Measurements from ENCODE around the gene RPL14. TPM values are rescaled to one million over a fixed set of nuclear protein-coding genes. Genes with fewer than 3 reads are reported as not detected.
A peak's percentile ranks its signal among the peaks of the same experiment; 100 is the strongest.

The RPL14 gene
- total and polyA plus RNA-seq, 2 of the 13 experiments (the other 11 are each of a cell fraction or from before 2014, with no cell fraction given): 502 to 1,291 TPM

DNA sequence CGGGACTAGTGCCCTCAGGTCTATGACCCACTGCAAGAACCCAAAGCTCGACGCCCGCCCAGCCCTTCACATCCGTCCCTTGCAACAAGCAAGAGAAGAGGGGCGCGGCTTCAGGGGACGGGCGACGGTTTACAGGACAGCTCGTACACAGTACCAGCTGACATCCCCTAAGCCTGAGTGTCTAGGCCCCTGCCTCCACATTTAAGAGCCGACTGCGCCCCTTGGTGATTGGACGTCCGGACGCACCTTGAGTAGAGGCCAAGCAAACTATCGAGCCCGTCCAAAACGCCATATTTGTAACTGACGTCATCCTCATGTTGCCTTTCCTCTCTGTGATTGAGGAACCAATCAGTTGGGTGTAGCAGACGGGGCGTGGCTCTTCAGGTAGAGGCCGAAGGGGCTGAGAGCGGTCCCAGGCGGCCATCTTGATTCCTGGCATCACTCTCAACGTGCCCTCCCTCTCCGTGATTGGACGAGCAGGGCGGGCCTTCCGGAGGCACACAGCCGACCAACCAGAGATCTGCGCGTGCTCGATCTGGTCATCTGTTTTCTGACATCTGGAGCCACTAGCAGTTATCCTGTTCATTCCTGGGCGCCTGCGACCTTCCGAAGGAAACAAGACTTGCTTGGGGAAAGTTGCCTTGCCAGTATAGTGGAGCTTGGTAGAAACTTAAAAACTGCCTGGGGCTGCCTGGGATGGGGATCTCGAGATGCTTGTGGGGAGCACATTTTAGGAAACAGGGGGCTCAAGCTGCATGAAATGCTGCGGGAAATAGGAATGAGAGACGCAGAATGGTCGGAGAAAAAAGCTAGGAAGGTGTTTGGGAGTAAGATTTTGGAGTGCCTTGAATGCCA is 4.0 kb upstream of the RPL14 start (continued):
- TF ChIP-seq EP300 (IDR thresholded peaks at IDR 0.05; ENCODE audit: low read depth in 2 of 2, low read length in 2 of 2) (peak in 1 of 2 experiments; percentile 68; a peak in 2 of 4 replicates), EP300 (CRISPR knock-in tag; IDR thresholded peaks at IDR 0.05; ENCODE audit: borderline replicate concordance) (no peak), RAD51 (IDR thresholded peaks at IDR 0.05; ENCODE audit: borderline replicate concordance) (no peak), ZNF563 (CRISPR knock-in tag; IDR thresholded peaks at IDR 0.05) (no peak), ELF1 (CRISPR knock-in tag; IDR thresholded peaks at IDR 0.05) (peak; percentile 44; the same call in 1 of the 2 replicates), ZNF878 (CRISPR knock-in tag; IDR thresholded peaks at IDR 0.05) (0 out of 2 replicates have a peak, but pooled peaks have one; percentile 12), ZNF614 (CRISPR knock-in tag; IDR thresholded peaks at IDR 0.05; ENCODE audit: borderline replicate concordance) (peak; percentile 63; the same call in 1 of the 2 replicates), NFYB (CRISPR knock-in tag; IDR thresholded peaks at IDR 0.05) (peak; percentile 91), NR2F2 (IDR thresholded peaks at IDR 0.05; ENCODE audit: borderline replicate concordance, low read depth) (no peak), SOX6 (IDR thresholded peaks at IDR 0.05) (no peak), SOX6 (CRISPR knock-in tag; IDR thresholded peaks at IDR 0.05) (peak; percentile 55; the same call in 1 of the 2 replicates), ZBTB38 (CRISPR knock-in tag; IDR thresholded peaks at IDR 0.05) (no peak), MYC (CRISPR knock-in tag; IDR thresholded peaks at IDR 0.05; ENCODE audit: borderline replicate concordance) (peak; percentile 70; the same call in 1 of the 2 replicates), CC2D1A (CRISPR knock-in tag; IDR thresholded peaks at IDR 0.05) (0 out of 2 replicates have a peak, but pooled peaks have one; percentile 40), BORCS8-MEF2B (CRISPR knock-in tag; IDR thresholded peaks at IDR 0.05) (peak; percentile 55), NFYC (CRISPR knock-in tag; IDR thresholded peaks at IDR 0.05) (peak; percentile 94), STAT5B (CRISPR knock-in tag; IDR thresholded peaks at IDR 0.05) (no peak), RELA (CRISPR knock-in tag; IDR thresholded peaks at IDR 0.05) (no peak)
- TF ChIP-seq, protein P1, sequence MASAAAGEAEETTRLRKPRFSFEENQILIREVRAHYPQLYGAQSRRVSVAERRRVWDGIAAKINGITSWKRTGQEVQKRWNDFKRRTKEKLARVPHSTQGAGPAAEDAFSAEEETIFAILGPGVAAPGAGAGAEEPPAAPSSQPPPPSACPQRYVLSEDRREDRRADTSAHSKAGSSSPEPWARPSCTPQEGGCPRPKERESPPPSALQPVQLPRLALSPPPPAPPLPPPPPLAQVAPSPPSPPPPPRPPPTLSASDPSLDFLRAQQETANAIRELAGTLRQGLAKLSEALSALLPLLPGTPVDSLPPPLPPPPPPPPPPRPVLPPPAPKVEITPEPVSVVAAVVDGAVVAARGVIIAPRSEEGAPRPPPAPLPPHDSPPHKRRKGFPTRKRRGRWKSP (CRISPR knock-in tag; IDR thresholded peaks at IDR 0.05): peak; percentile 49; the same call in 1 of the 2 replicates
- TF ChIP-seq, protein P2, sequence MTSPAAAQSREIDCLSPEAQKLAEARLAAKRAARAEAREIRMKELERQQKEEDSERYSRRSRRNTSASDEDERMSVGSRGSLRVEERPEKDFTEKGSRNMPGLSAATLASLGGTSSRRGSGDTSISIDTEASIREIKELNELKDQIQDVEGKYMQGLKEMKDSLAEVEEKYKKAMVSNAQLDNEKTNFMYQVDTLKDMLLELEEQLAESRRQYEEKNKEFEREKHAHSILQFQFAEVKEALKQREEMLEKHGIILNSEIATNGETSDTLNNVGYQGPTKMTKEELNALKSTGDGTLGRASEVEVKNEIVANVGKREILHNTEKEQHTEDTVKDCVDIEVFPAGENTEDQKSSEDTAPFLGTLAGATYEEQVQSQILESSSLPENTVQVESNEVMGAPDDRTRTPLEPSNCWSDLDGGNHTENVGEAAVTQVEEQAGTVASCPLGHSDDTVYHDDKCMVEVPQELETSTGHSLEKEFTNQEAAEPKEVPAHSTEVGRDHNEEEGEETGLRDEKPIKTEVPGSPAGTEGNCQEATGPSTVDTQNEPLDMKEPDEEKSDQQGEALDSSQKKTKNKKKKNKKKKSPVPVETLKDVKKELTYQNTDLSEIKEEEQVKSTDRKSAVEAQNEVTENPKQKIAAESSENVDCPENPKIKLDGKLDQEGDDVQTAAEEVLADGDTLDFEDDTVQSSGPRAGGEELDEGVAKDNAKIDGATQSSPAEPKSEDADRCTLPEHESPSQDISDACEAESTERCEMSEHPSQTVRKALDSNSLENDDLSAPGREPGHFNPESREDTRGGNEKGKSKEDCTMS (CRISPR knock-in tag; conservative IDR thresholded peaks at IDR 0.05): no peak
- TF ChIP-seq, protein P3, sequence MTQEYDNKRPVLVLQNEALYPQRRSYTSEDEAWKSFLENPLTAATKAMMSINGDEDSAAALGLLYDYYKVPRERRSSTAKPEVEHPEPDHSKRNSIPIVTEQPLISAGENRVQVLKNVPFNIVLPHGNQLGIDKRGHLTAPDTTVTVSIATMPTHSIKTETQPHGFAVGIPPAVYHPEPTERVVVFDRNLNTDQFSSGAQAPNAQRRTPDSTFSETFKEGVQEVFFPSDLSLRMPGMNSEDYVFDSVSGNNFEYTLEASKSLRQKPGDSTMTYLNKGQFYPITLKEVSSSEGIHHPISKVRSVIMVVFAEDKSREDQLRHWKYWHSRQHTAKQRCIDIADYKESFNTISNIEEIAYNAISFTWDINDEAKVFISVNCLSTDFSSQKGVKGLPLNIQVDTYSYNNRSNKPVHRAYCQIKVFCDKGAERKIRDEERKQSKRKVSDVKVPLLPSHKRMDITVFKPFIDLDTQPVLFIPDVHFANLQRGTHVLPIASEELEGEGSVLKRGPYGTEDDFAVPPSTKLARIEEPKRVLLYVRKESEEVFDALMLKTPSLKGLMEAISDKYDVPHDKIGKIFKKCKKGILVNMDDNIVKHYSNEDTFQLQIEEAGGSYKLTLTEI (CRISPR knock-in tag; conservative IDR thresholded peaks at IDR 0.05): no peak
- TF ChIP-seq, protein P4, sequence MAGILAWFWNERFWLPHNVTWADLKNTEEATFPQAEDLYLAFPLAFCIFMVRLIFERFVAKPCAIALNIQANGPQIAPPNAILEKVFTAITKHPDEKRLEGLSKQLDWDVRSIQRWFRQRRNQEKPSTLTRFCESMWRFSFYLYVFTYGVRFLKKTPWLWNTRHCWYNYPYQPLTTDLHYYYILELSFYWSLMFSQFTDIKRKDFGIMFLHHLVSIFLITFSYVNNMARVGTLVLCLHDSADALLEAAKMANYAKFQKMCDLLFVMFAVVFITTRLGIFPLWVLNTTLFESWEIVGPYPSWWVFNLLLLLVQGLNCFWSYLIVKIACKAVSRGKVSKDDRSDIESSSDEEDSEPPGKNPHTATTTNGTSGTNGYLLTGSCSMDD (CRISPR knock-in tag; IDR thresholded peaks at IDR 0.05): no peak
- TF ChIP-seq, protein P5, sequence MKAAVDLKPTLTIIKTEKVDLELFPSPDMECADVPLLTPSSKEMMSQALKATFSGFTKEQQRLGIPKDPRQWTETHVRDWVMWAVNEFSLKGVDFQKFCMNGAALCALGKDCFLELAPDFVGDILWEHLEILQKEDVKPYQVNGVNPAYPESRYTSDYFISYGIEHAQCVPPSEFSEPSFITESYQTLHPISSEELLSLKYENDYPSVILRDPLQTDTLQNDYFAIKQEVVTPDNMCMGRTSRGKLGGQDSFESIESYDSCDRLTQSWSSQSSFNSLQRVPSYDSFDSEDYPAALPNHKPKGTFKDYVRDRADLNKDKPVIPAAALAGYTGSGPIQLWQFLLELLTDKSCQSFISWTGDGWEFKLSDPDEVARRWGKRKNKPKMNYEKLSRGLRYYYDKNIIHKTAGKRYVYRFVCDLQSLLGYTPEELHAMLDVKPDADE (CRISPR knock-in tag; IDR thresholded peaks at IDR 0.05): 0 out of 2 replicates have a peak, but pooled peaks have one; percentile 14
